Adrenal gland (tissue), 12 donors: ENCODE data around the gene SORBS2. TPM values are rescaled to one million over a fixed set of nuclear protein-coding genes. Genes with fewer than 3 reads are reported as not detected.

Experiments used
- DNase-seq, 7 donors: peaks; one replicate each; pipeline ENCODE4 v3.0.0-alpha.2; 2019 to 2020
- H3K27ac ChIP-seq, 5 donors: fragments of 200-600 bp; sonication (generic) in 4 of 5; 1 replicate in 3 of 5; 2 replicates in 2 of 5; pipeline versions ENCODE4 v1.5.1 to v1.8.0; 2016 to 2020; ENCODE audit warnings: mild to moderate bottlenecking in 1 of 5
- H3K27me3 ChIP-seq: fragments of 200-600 bp; 2 replicates; pipeline ENCODE4 v1.8.0; 2021
- H3K36me3 ChIP-seq, 2 donors: fragments of 200-600 bp; replicated peaks in 1 of 2; 1 replicate in 1 of 2; 2 replicates in 1 of 2; pipeline versions ENCODE4 v1.5.1 to v1.8.0; 2018 to 2022
- H3K4me1 ChIP-seq, 2 donors: fragments of 200-600 bp; replicated peaks in 1 of 2; 1 replicate in 1 of 2; 2 replicates in 1 of 2; pipeline versions ENCODE4 v1.5.1 to v1.8.0; 2018 to 2021
- H3K4me3 ChIP-seq, 4 donors: fragments of 200-600 bp; sonication (generic) in 3 of 4; one replicate each; pipeline ENCODE4 v1.5.1; 2016 to 2018
- H3K9me3 ChIP-seq, 3 donors: fragments of 200-600 bp; sonication (generic) in 1 of 3; replicated peaks in 1 of 3; 1 replicate in 2 of 3; 2 replicates in 1 of 3; pipeline versions ENCODE4 v1.5.1 to v1.8.0; 2016 to 2021
- CTCF ChIP-seq, 6 experiments: fragments of 450-650 bp in 4 of 6; fragments of 200-600 bp in 2 of 6; sonication (generic) in 1 of 6; IDR thresholded peaks; 1 replicate in 5 of 6; 2 replicates in 1 of 6; pipeline versions ENCODE4 v1.5.1 to v1.8.0; 2016 to 2021; ENCODE audit warnings: antibody characterized with exemption in 6 of 6, mild to moderate bottlenecking in 2 of 6, moderate library complexity in 1 of 6
- POLR2A ChIP-seq, 2 donors: fragments of 450-650 bp; IDR thresholded peaks; one replicate each; pipeline ENCODE4 v1.6.1; 2017; ENCODE audit warnings: antibody characterized with exemption in 2 of 2, mild to moderate bottlenecking in 2 of 2, moderate library complexity in 1 of 2
- WGBS, 4 donors: extraction: QIAGEN DNeasy Blood & Tissue Kit in 2 of 4; methylation state at CpG; one replicate each; pipeline versions ENCODE4 v1.1.5 to v1.1.7; 2013 to 2017; 5-methylcytosine and 5-hydroxymethylcytosine counted together
- intact Hi-C, 2 donors: fragments of 100-400 bp; cut with DNase I; formaldehyde crosslinking; loops; one replicate each; pipeline versions ENCODE4 v1.14.1 to v1.15.0; 2022 to 2023
- polyA plus RNA-seq, 3 donors: library from polyadenylated mRNA; stranded (reverse); fragments of 200-250 nt in 2 of 3; fragments of 350-450 nt in 1 of 3; fragmentation: Illumina TruSeq in 1 of 3; extraction: RNeasy Lipid Tissue Mini Kit (QIAGEN cat#74804) in 1 of 3; gene quantifications; one replicate each; pipeline ENCODE4 v1.2.3, GENCODE V29; 2013 to 2014
- total RNA-seq, 9 donors: library from RNA; depleted of rRNA in 4 of 9; stranded (reverse); fragments of >200 nt in 4 of 9; fragments of 120-200 nt in 1 of 9; fragmentation: NEBNext Ultra II Directional in 1 of 9; extraction: Animal tissue kit (Norgen Biotek cat#: 25700) in 1 of 9; gene quantifications; one replicate each; pipeline versions ENCODE4 v1.1.0 to v1.2.4, GENCODE V29; 2013 to 2023
- donor health status: healthy with polysubstance abuse.
- donor health status: Bipolar disorder and iron deficiency.
- donor health status: DM: yes; HTN: yes; CAD: no.
- donor health status: DM: no; HTN: no; CAD: no.
- donor health status: DM: no; HTN: no; CAD: no.
- donor health status: DM: yes; HTN: yes; CAD: no.

The SORBS2 gene
- total and polyA plus RNA-seq, 12 donors: 126 to 875 (median 582) TPM

- intact Hi-C loops: no loop called here
- TF ChIP-seq CTCF (IDR thresholded peaks at IDR 0.05): no peak
- no peak for TF ChIP-seq POLR2A (IDR thresholded peaks at IDR 0.05)
- DNase-seq: no peak
- Histone ChIP-seq H3K36me3 (no peaks in the 10 kb centered on the region), H3K9me3 (peaks cover 0 to 4% (median 0%) of the 10 kb centered on the region in 3 donors), H3K27me3 (no peaks in the 10 kb centered on the region), H3K4me3 (no peak overlapping the region), H3K4me1 (peaks cover 6 to 26% of the 10 kb centered on the region in 2 donors), H3K27ac (peak overlapping the region; percentile 19 to 77 (median 51))
- WGBS, 4 donors: 92 to 99% (median 98%) methylated on average over 2 of the region's 2 CpGs
Measured at GRCh38 chr4:185683896-185684295, 128.1 kb downstream of the SORBS2 start.

- no peak overlapping the region for H3K4me3 ChIP-seq
- no peaks in the 10 kb centered on the region for H3K36me3 ChIP-seq
- H3K4me1 ChIP-seq: peaks cover 6 to 26% of the 10 kb centered on the region in 2 donors
- peaks cover 0 to 4% (median 0%) of the 10 kb centered on the region in 3 donors for H3K9me3 ChIP-seq
- peak overlapping the region; percentile 18 to 77 (median 72) for H3K27ac ChIP-seq
- DNase-seq: peak in 5 of 7 donors; percentile 30 to 77 (median 53)
- H3K27me3 ChIP-seq: no peaks in the 10 kb centered on the region
- TF ChIP-seq POLR2A (IDR thresholded peaks at IDR 0.05): peak in 1 of 2 donors; percentile 8
- no peak for TF ChIP-seq CTCF (IDR thresholded peaks at IDR 0.05)
- intact Hi-C loops: no loop called here
- 55 to 58% (median 57%) methylated on average over 10 of the region's 10 CpGs for WGBS, 4 donors
Measured at GRCh38 chr4:185683222-185683621, 128.8 kb downstream of the SORBS2 start.

- intact Hi-C loops: no loop called here
- peaks cover 0 to 7% of the 10 kb centered on the region in 2 donors for H3K36me3 ChIP-seq
- H3K4me3 ChIP-seq: no peak overlapping the region
- peak overlapping the region; percentile 18 to 77 (median 72) for H3K27ac ChIP-seq
- H3K27me3 ChIP-seq: no peaks in the 10 kb centered on the region
- peaks cover 0 to 4% (median 0%) of the 10 kb centered on the region in 3 donors for H3K9me3 ChIP-seq
- peaks cover 6 to 26% of the 10 kb centered on the region in 2 donors for H3K4me1 ChIP-seq
- no peak for TF ChIP-seq POLR2A (IDR thresholded peaks at IDR 0.05)
- no peak for TF ChIP-seq CTCF (IDR thresholded peaks at IDR 0.05)
- peak in 1 of 7 donors; percentile 30 for DNase-seq
- 72 to 75% (median 73%) methylated on average over 5 of the region's 5 CpGs for WGBS, 4 donors
Measured at GRCh38 chr4:185682236-185682635, 129.8 kb downstream of the SORBS2 start.

- intact Hi-C loops: no loop called here
- H3K4me1 ChIP-seq: peaks cover 6 to 26% of the 10 kb centered on the region in 2 donors
Measured at GRCh38 chr4:185681604-185682003, 130.4 kb downstream of the SORBS2 start.

More at GRCh38 chr4:185681604-185682003, 130.4 kb downstream of the SORBS2 start:
- no peak for TF ChIP-seq CTCF (IDR thresholded peaks at IDR 0.05)
- TF ChIP-seq POLR2A (IDR thresholded peaks at IDR 0.05): no peak
- Histone ChIP-seq H3K4me3 (no peak overlapping the region), H3K27ac (peak overlapping the region in 4 of 5 donors; percentile 24 to 77 (median 52)), H3K9me3 (peaks cover 0 to 4% (median 0%) of the 10 kb centered on the region in 3 donors), H3K36me3 (peaks cover 0 to 12% of the 10 kb centered on the region in 2 donors), H3K27me3 (no peaks in the 10 kb centered on the region)
- DNase-seq: no peak
- 88 to 94% (median 93%) methylated on average over 6 of the region's 6 CpGs for WGBS, 4 donors
